ENCODE results near the gene ATP6V0E2. TPM values are rescaled to one million over a fixed set of nuclear protein-coding genes. Genes with fewer than 3 reads are reported as not detected.

The ATP6V0E2 gene
- total RNA-seq, 1 experiment from 2014 or later, result 19.0 TPM

GRCh38 chr7:149861728-149862045 lies 12.1 kb upstream of the ATP6V0E2 start:
- H3K14ac ChIP-seq (ENCODE audit: insufficient read depth, low read length), result no peak overlapping the region
- WGBS (ENCODE audit: extremely low coverage, insufficient read length, low lambda C conversion rate), result no CpG with 5 or more reads among the region's 16 CpGs
- no peak overlapping the region for H3K4ac ChIP-seq (ENCODE audit: low read depth, low read length)
- H4K5ac ChIP-seq (ENCODE audit: insufficient read length, low read depth, low read length), result no peak overlapping the region
- no peak overlapping the region for H2BK20ac ChIP-seq (ENCODE audit: low read depth, low read length, poor library complexity, severe bottlenecking)
- Mint-ChIP-seq H3K4me1 (peaks cover under 1 to 2% of the 10 kb centered on the region in 2 experiments), H3K9me3 (no peaks in the 10 kb centered on the region), H3K4me3 (no peak overlapping the region), H3K36me3 (ENCODE audit: insufficient read depth in 1 of 3, low read depth in 3 of 3) (no peaks in the 10 kb centered on the region), H3K27ac (no peak overlapping the region), H3K27me3 (ENCODE audit: low read depth) (peaks cover 21% of the 10 kb centered on the region)
- H3K23ac ChIP-seq (ENCODE audit: insufficient read length, low read depth, low read length), result no peak overlapping the region
- no peaks in the 10 kb centered on the region for H4K20me1 ChIP-seq (ENCODE audit: control insufficient read depth, insufficient read depth, insufficient read length)
- no peaks in the 10 kb centered on the region for H3K4me1 ChIP-seq (ENCODE audit: insufficient read depth, low read length)
- H3T11ph ChIP-seq (ENCODE audit: low read length), result no peak overlapping the region
- no peak overlapping the region for H2BK5ac ChIP-seq (ENCODE audit: insufficient read length, low read length)
- no peak overlapping the region for H2AK5ac ChIP-seq (ENCODE audit: insufficient read length, low read length)
- no peaks in the 10 kb centered on the region for H3K27me3 ChIP-seq (ENCODE audit: insufficient read depth, low read length)
- H2BK15ac ChIP-seq (ENCODE audit: low read depth, low read length), result no peak overlapping the region
- TF ChIP-seq CTCF (conservative IDR thresholded peaks at IDR 0.05), result no peak
- H3K18ac ChIP-seq (ENCODE audit: insufficient read length, low read depth, low read length), result no peak overlapping the region
- H2BK12ac ChIP-seq (ENCODE audit: insufficient read length, low read depth, low read length), result no peak overlapping the region
- H3K79me1 ChIP-seq (ENCODE audit: insufficient read depth, low read depth, low read length, poor library complexity, severe bottlenecking), result no peaks in the 10 kb centered on the region
- H3K9ac ChIP-seq (ENCODE audit: extremely low read depth, insufficient read length, low read length), result no peak overlapping the region
- H2AFZ ChIP-seq (ENCODE audit: low read length), result no peak overlapping the region
- DNase-seq, result no peak
- H3K23me2 ChIP-seq (ENCODE audit: insufficient read length, low read depth, low read length, poor library complexity, severe bottlenecking), result no peaks in the 10 kb centered on the region
- no peaks in the 10 kb centered on the region for H3K79me2 ChIP-seq (ENCODE audit: insufficient read depth, low read length)
- no peak overlapping the region for H3K27ac ChIP-seq (ENCODE audit: insufficient read length, low read depth, low read length)
- H4K8ac ChIP-seq (replicated peaks; ENCODE audit: insufficient read length, low read depth, low read length), result no peak overlapping the region
- H3K9me3 ChIP-seq (ENCODE audit: control insufficient read depth, low read depth, low read length), result no peaks in the 10 kb centered on the region
- H3K56ac ChIP-seq (ENCODE audit: insufficient read length, low read depth, low read length), result no peak overlapping the region
- H2BK120ac ChIP-seq (ENCODE audit: low read depth, low read length, poor library complexity, severe bottlenecking), result no peak overlapping the region
- H4K91ac ChIP-seq (ENCODE audit: insufficient read length, low read depth, low read length), result no peak overlapping the region
- no peak overlapping the region for H3K4me2 ChIP-seq (ENCODE audit: insufficient read depth, insufficient read length, low read length)
